OCI-LY7 (cell line): ENCODE measurements around the gene PLVAP. TPM values are rescaled to one million over a fixed set of nuclear protein-coding genes. Genes with fewer than 3 reads are reported as not detected.

Experiments
- BruUV-seq: library from RNA; stranded (reverse); fragments of 400-500 nt; replicated peaks from 2 replicates; lab custom pipeline; 2021; lab: Mats Ljungman, UMichigan
- CTCF ChIA-PET: fragments of 300-600 bp; sonication (Branson Sonifier 250); formaldehyde crosslinking; loops from one replicate; lab custom pipeline; 2022; ENCODE audit warnings: antibody characterized with exemption; ENCODE audit not compliant: unreplicated experiment; lab: Charles Lee
- POLR2A ChIA-PET: fragments of 300-600 bp; sonication (Branson Sonifier 250); formaldehyde crosslinking; loops from one replicate; lab custom pipeline; 2022; ENCODE audit warnings: antibody characterized with exemption; lab: Charles Lee
- DNase-seq: peaks from one replicate; pipeline ENCODE4 v3.0.0-alpha.2; 2015; ENCODE audit warnings: low spot score
- H2AFZ ChIP-seq: fragments of 200-600 bp; sonication (generic), shearing (Covaris generic); 2 replicates; pipeline ENCODE4 v1.6.1; 2014; ENCODE audit warnings: mild to moderate bottlenecking, antibody characterized with exemption, low read length, moderate library complexity
- H3K27ac ChIP-seq: fragments of 200-600 bp; sonication (generic); 2 replicates; pipeline ENCODE4 v1.5.1; 2014; ENCODE audit warnings: mixed run types, low read depth, mild to moderate bottlenecking, moderate library complexity, low read length, inconsistent platforms; ENCODE audit not compliant: poor library complexity, severe bottlenecking
- H3K36me3 ChIP-seq: fragments of 200-600 bp; sonication (generic); 2 replicates; pipeline ENCODE4 v1.6.1; 2014; ENCODE audit warnings: mild to moderate bottlenecking, antibody characterized with exemption, low read length, moderate library complexity, mixed read lengths; ENCODE audit not compliant: insufficient read depth
- H3K4me1 ChIP-seq: fragments of 200-600 bp; sonication (generic); 2 replicates; pipeline ENCODE4 v1.5.1; 2014; ENCODE audit warnings: mild to moderate bottlenecking, low read length; ENCODE audit not compliant: insufficient read depth, poor library complexity, severe bottlenecking
- H3K4me2 ChIP-seq: fragments of 200-600 bp; sonication (generic); 2 replicates; pipeline ENCODE4 v1.6.1; 2014; ENCODE audit warnings: mild to moderate bottlenecking, low read length
- H3K4me3 ChIP-seq: fragments of 200-600 bp; sonication (generic); 2 replicates; pipeline ENCODE4 v1.5.1; 2014; ENCODE audit warnings: mild to moderate bottlenecking, low read depth, low read length; ENCODE audit not compliant: poor library complexity, severe bottlenecking
- H3K79me2 ChIP-seq: fragments of 200-600 bp; sonication (generic); 2 replicates; pipeline ENCODE4 v1.6.1; 2016; ENCODE audit warnings: low read depth, mild to moderate bottlenecking, low read length, moderate library complexity, mixed read lengths; ENCODE audit not compliant: insufficient read depth
- H3K9me2 ChIP-seq: fragments of 200-600 bp; sonication (generic); 2 replicates; pipeline ENCODE4 v1.6.1; 2016; ENCODE audit warnings: mild to moderate bottlenecking, low read length, mixed read lengths; ENCODE audit not compliant: insufficient read depth
- H3K9me3 ChIP-seq: fragments of 200-600 bp; sonication (generic); 2 replicates; pipeline ENCODE4 v1.6.1; 2014; ENCODE audit warnings: mild to moderate bottlenecking, mixed run types, low read length, mixed read lengths
- H4K20me1 ChIP-seq: fragments of 200-600 bp; sonication (generic); 2 replicates; pipeline ENCODE4 v1.6.1; 2014; ENCODE audit warnings: mild to moderate bottlenecking, antibody characterized with exemption, low read length, moderate library complexity, mixed read lengths; ENCODE audit not compliant: insufficient read depth
- CTCF ChIP-seq: fragments of 200-600 bp; sonication (generic); conservative IDR thresholded peaks from 2 replicates; pipeline ENCODE4 v1.5.1; 2014; ENCODE audit warnings: mild to moderate bottlenecking, antibody characterized with exemption, low read length, moderate library complexity, mixed read lengths
- EZH2phosphoT487 ChIP-seq: fragments of 200-600 bp; sonication (generic); IDR thresholded peaks from 2 replicates; pipeline ENCODE4 v1.6.1; 2018; ENCODE audit warnings: low read depth, borderline replicate concordance, mild to moderate bottlenecking, mixed run types, antibody characterized with exemption, low read length, moderate library complexity, mixed read lengths
- intact Hi-C: fragments of 100-400 bp; cut with micrococcal nuclease; formaldehyde crosslinking; loops from one replicate; pipeline ENCODE4 v1.10.0; 2022; ENCODE audit not compliant: unreplicated experiment
- total RNA-seq, 2 experiments: library from RNA; depleted of rRNA in 1 of 2; stranded (reverse); fragments of >200 nt in 1 of 2; shearing (Covaris generic) in 1 of 2; gene quantifications; 2 replicates each; pipeline ENCODE4 v1.2.3, GENCODE V29; 2014 to 2022

Gene PLVAP
- total RNA-seq, 2 experiments from 2014 or later, result 0.16 to 1.5 TPM

DNA sequence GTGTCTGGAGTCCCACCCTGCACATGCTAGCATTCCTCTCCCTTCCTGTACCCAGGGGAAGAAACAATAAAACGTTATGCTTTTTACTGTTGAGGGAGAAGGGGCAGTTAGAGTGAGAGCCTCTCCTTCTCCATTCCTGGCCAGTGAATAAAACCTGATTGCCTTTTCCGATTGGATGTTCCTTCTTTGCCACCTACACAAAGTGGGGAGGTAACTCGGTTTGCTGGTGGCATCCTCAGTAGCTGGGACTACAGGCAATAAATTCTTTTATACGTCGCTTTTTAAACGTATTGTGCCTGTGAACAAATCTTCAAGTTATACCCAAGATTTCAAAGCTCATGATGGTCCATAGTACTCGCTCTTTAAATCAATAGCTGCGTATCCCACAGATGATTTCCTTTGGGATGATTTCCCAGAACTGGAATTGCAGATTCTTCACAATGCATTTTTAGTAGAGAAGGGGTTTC is 42.0 kb upstream of the PLVAP start:
- H3K9me3 ChIP-seq, result no peaks in the 10 kb centered on the region
- ChIA-PET POLR2A (interaction anchor here (0.7 to 2.1 kb wide), 5 partner anchors 13 to 128 kb away, joined by 3 to 13 read pairs (median 4); partner anchors contain the start of gene BST2), CTCF (interaction anchor here (0.6 to 1.0 kb wide), 2 partner anchors 9 to 363 kb away, joined by 3 read pairs; no protein-coding TSS in a partner anchor)
- no peaks in the 10 kb centered on the region for H4K20me1 ChIP-seq
- peak overlapping the region; percentile 82 for H3K4me2 ChIP-seq
- no peak for DNase-seq
- peaks cover 6% of the 10 kb centered on the region; the same call in 1 of the 2 replicates for H3K79me2 ChIP-seq
- H3K4me1 ChIP-seq, result peaks cover 21% of the 10 kb centered on the region
- H3K4me3 ChIP-seq, result peak overlapping the region; percentile 74
- no peak for TF ChIP-seq EZH2phosphoT487
- BruUV-seq, result TSS peak; percentile 98
- H3K27ac ChIP-seq, result peak overlapping the region; percentile 68
- peaks cover 21% of the 10 kb centered on the region for H3K36me3 ChIP-seq
- no peaks in the 10 kb centered on the region for H3K9me2 ChIP-seq
- intact Hi-C loops, result no loop called here
- H2AFZ ChIP-seq, result peak overlapping the region; percentile 70; the same call in 1 of the 2 replicates

- Histone ChIP-seq H3K4me1 (peaks cover 19% of the 10 kb centered on the region), H3K9me3 (no peaks in the 10 kb centered on the region), H3K79me2 (peaks cover 6% of the 10 kb centered on the region; the same call in 1 of the 2 replicates), H3K4me3 (peak overlapping the region; percentile 74), H3K36me3 (peaks cover 26% of the 10 kb centered on the region), H2AFZ (no peak overlapping the region), H3K9me2 (no peaks in the 10 kb centered on the region), H3K27ac (peak overlapping the region; percentile 68), H4K20me1 (no peaks in the 10 kb centered on the region), H3K4me2 (peak overlapping the region; percentile 82)
- ChIA-PET CTCF (no interaction called here), POLR2A (interaction anchor here (1.0 to 2.1 kb wide), 3 partner anchors 13 to 83 kb away, joined by 3 to 13 read pairs (median 3); partner anchors contain the start of gene BST2)
- DNase-seq, result no peak
- TF ChIP-seq EZH2phosphoT487, result no peak
- no peak for TF ChIP-seq CTCF
- intact Hi-C loops, result no loop called here
- no TSS peak for BruUV-seq
These were observed 41.6 kb upstream of the PLVAP start for GRCh38 chr19:17418710-17419109.

DNA sequence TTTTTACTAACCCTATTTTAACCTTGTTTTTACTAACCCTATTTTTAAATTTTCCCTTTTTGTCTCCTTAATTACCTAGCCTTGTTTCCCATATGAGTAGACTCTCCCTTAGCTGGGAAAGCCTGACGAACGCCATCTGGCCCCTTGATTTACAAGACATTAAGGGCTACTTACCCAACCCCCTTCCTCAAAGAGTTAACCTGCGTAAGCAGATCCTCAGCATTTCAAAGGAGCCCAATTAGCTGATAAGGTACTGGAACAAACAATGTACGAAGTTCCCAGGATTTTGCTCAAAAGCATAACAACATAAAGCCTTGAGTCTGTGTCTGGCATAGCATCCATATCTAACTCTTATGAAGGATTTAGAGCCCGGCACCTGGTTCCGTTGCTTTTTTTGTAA is 38.0 kb upstream of the PLVAP start:
- CTCF ChIA-PET, result no interaction called here

More for the DNA sequence above, 38.0 kb upstream of the PLVAP start:
- H3K9me2 ChIP-seq, result no peaks in the 10 kb centered on the region
- H3K9me3 ChIP-seq, result no peaks in the 10 kb centered on the region
- H3K4me3 ChIP-seq, result no peak overlapping the region
- H3K4me1 ChIP-seq, result peaks cover 40% of the 10 kb centered on the region
- H3K4me2 ChIP-seq, result no peak overlapping the region
- H3K27ac ChIP-seq, result no peak overlapping the region
- no peaks in the 10 kb centered on the region for H4K20me1 ChIP-seq
- POLR2A ChIA-PET, result interaction anchor here (0.6 kb wide), 1 partner anchor 19 kb away, joined by 3 read pairs; no protein-coding TSS in a partner anchor
- no peak for TF ChIP-seq CTCF
- no peak for TF ChIP-seq EZH2phosphoT487
- TSS peak; percentile 73 for BruUV-seq
- no peak for DNase-seq
- intact Hi-C loops, result no loop called here
- H3K79me2 ChIP-seq, result peaks cover 15% of the 10 kb centered on the region; the same call in 1 of the 2 replicates
- no peak overlapping the region for H2AFZ ChIP-seq
- peaks cover 54% of the 10 kb centered on the region for H3K36me3 ChIP-seq
